ENCODE data around the gene KRTAP5-1.

Gene KRTAP5-1

DNA sequence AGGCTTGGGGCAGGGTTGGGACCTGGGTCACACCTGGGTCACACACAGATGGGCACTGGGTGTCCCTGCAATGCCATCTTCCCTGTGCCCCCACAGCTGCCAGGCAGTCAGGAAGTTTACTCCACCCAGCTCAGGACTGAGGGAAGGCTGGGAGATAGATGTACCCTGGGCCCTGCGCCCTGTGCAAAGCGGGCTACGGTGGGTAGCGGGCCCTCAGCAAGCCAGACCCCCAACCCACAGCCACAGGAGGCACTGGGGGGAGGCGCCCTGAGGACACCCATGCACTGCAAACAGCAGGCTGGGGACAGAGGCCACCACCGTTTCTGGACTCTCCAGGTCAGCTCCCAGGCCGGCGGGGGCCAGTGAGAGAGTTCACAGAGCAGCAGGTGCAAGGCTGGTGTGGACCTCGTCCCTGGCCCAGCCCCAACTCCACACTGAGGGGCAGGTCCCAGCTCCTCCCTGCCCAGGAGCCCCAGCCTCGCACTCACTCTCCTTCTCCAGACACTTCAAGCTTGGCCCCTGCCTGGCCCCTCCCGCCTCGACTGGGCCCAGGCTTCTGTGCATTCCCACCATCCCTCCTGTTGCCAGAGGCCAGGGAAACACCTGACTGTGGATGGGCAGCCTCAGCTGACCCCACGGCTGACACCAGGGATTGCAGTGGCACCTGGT, 17.9 kb downstream of the KRTAP5-1 start:
- Histone ChIP-seq H3K4me3 (ENCODE audit: low read depth in 1 of 2, low read length in 2 of 2) (no peak overlapping the region), H3K36me3 (ENCODE audit: control insufficient read depth in 1 of 2, insufficient read depth in 2 of 2, low read length in 2 of 2) (no peaks in the 10 kb centered on the region), H3K27ac (ENCODE audit: low read depth, low read length) (no peak overlapping the region), H3K9ac (ENCODE audit: low read depth in 1 of 2, low read length in 2 of 2) (no peak overlapping the region), H3K9me3 (ENCODE audit: control insufficient read depth in 1 of 2, low read length in 2 of 2) (no peaks in the 10 kb centered on the region), H3K4me1 (ENCODE audit: control insufficient read depth in 1 of 2, insufficient read depth in 2 of 2, low read length in 2 of 2) (peaks cover 48 to 49% of the 10 kb centered on the region in 2 donors), H3K27me3 (ENCODE audit: control insufficient read depth in 1 of 2, insufficient read depth in 2 of 2, low read length in 2 of 2) (no peaks in the 10 kb centered on the region)

GRCh38 chr11:1566381-1567051, 18.6 kb downstream of the KRTAP5-1 start:
- H3K27me3 ChIP-seq (ENCODE audit: control insufficient read depth in 1 of 2, insufficient read depth in 2 of 2, low read length in 2 of 2): no peaks in the 10 kb centered on the region
- H3K9me3 ChIP-seq (ENCODE audit: control insufficient read depth in 1 of 2, low read length in 2 of 2): no peaks in the 10 kb centered on the region
- no peak overlapping the region for H3K4me3 ChIP-seq (ENCODE audit: low read depth in 1 of 2, low read length in 2 of 2)
- peaks cover 48 to 55% of the 10 kb centered on the region in 2 donors for H3K4me1 ChIP-seq (ENCODE audit: control insufficient read depth in 1 of 2, insufficient read depth in 2 of 2, low read length in 2 of 2)
- no peaks in the 10 kb centered on the region for H3K36me3 ChIP-seq (ENCODE audit: control insufficient read depth in 1 of 2, insufficient read depth in 2 of 2, low read length in 2 of 2)
- no peak overlapping the region for H3K27ac ChIP-seq (ENCODE audit: low read depth, low read length)
- H3K9ac ChIP-seq (ENCODE audit: low read depth in 1 of 2, low read length in 2 of 2): no peak overlapping the region

- Histone ChIP-seq H3K4me1 (ENCODE audit: control insufficient read depth in 1 of 2, insufficient read depth in 2 of 2, low read length in 2 of 2) (peaks cover 47 to 56% of the 10 kb centered on the region in 2 donors), H3K27me3 (ENCODE audit: control insufficient read depth in 1 of 2, insufficient read depth in 2 of 2, low read length in 2 of 2) (no peaks in the 10 kb centered on the region)
Measured at GRCh38 chr11:1565904-1566247, 19.2 kb downstream of the KRTAP5-1 start.

GRCh38 chr11:1565173-1565903, 19.7 kb downstream of the KRTAP5-1 start:
- no peaks in the 10 kb centered on the region for H3K9me3 ChIP-seq (ENCODE audit: control insufficient read depth in 1 of 2, low read length in 2 of 2)
- H3K9ac ChIP-seq (ENCODE audit: low read depth in 1 of 2, low read length in 2 of 2): peak overlapping the region in 1 of 2 donors; percentile 54
- no peak overlapping the region for H3K27ac ChIP-seq (ENCODE audit: low read depth, low read length)

More at GRCh38 chr11:1565904-1566247, 19.2 kb downstream of the KRTAP5-1 start:
- Histone ChIP-seq H3K36me3 (ENCODE audit: control insufficient read depth in 1 of 2, insufficient read depth in 2 of 2, low read length in 2 of 2) (no peaks in the 10 kb centered on the region), H3K9me3 (ENCODE audit: control insufficient read depth in 1 of 2, low read length in 2 of 2) (no peaks in the 10 kb centered on the region), H3K4me3 (ENCODE audit: low read depth in 1 of 2, low read length in 2 of 2) (no peak overlapping the region), H3K27ac (ENCODE audit: low read depth, low read length) (no peak overlapping the region), H3K9ac (ENCODE audit: low read depth in 1 of 2, low read length in 2 of 2) (no peak overlapping the region)

GRCh38 chr11:1564535-1565172, 20.4 kb downstream of the KRTAP5-1 start:
- no peak overlapping the region for H3K4me3 ChIP-seq (ENCODE audit: low read depth in 1 of 2, low read length in 2 of 2)
- no peaks in the 10 kb centered on the region for H3K27me3 ChIP-seq (ENCODE audit: control insufficient read depth in 1 of 2, insufficient read depth in 2 of 2, low read length in 2 of 2)
- H3K36me3 ChIP-seq (ENCODE audit: control insufficient read depth in 1 of 2, insufficient read depth in 2 of 2, low read length in 2 of 2): no peaks in the 10 kb centered on the region
- H3K4me1 ChIP-seq (ENCODE audit: control insufficient read depth in 1 of 2, insufficient read depth in 2 of 2, low read length in 2 of 2): peaks cover 44 to 64% of the 10 kb centered on the region in 2 donors
- no peak overlapping the region for H3K27ac ChIP-seq (ENCODE audit: low read depth, low read length)
- H3K9ac ChIP-seq (ENCODE audit: low read depth in 1 of 2, low read length in 2 of 2): peak overlapping the region in 1 of 2 donors; percentile 54
- no peaks in the 10 kb centered on the region for H3K9me3 ChIP-seq (ENCODE audit: control insufficient read depth in 1 of 2, low read length in 2 of 2)

More at GRCh38 chr11:1565173-1565903, 19.7 kb downstream of the KRTAP5-1 start:
- H3K27me3 ChIP-seq (ENCODE audit: control insufficient read depth in 1 of 2, insufficient read depth in 2 of 2, low read length in 2 of 2): no peaks in the 10 kb centered on the region
- peaks cover 45 to 58% of the 10 kb centered on the region in 2 donors for H3K4me1 ChIP-seq (ENCODE audit: control insufficient read depth in 1 of 2, insufficient read depth in 2 of 2, low read length in 2 of 2)
- H3K4me3 ChIP-seq (ENCODE audit: low read depth in 1 of 2, low read length in 2 of 2): no peak overlapping the region
- H3K36me3 ChIP-seq (ENCODE audit: control insufficient read depth in 1 of 2, insufficient read depth in 2 of 2, low read length in 2 of 2): no peaks in the 10 kb centered on the region

- H3K27me3 ChIP-seq (ENCODE audit: control insufficient read depth in 1 of 2, insufficient read depth in 2 of 2, low read length in 2 of 2): no peaks in the 10 kb centered on the region
- no peak overlapping the region for H3K27ac ChIP-seq (ENCODE audit: low read depth, low read length)
- H3K9me3 ChIP-seq (ENCODE audit: control insufficient read depth in 1 of 2, low read length in 2 of 2): no peaks in the 10 kb centered on the region
- H3K36me3 ChIP-seq (ENCODE audit: control insufficient read depth in 1 of 2, insufficient read depth in 2 of 2, low read length in 2 of 2): no peaks in the 10 kb centered on the region
- no peak overlapping the region for H3K9ac ChIP-seq (ENCODE audit: low read depth in 1 of 2, low read length in 2 of 2)
- peaks cover 44 to 63% of the 10 kb centered on the region in 2 donors for H3K4me1 ChIP-seq (ENCODE audit: control insufficient read depth in 1 of 2, insufficient read depth in 2 of 2, low read length in 2 of 2)
- H3K4me3 ChIP-seq (ENCODE audit: low read depth in 1 of 2, low read length in 2 of 2): no peak overlapping the region
Measured at GRCh38 chr11:1563697-1564534, 21.2 kb downstream of the KRTAP5-1 start.

GRCh38 chr11:1563149-1563638, 21.9 kb downstream of the KRTAP5-1 start:
- H3K27ac ChIP-seq (ENCODE audit: low read depth, low read length): no peak overlapping the region
- H3K9ac ChIP-seq (ENCODE audit: low read depth in 1 of 2, low read length in 2 of 2): no peak overlapping the region
- no peak overlapping the region for H3K4me3 ChIP-seq (ENCODE audit: low read depth in 1 of 2, low read length in 2 of 2)
- no peaks in the 10 kb centered on the region for H3K36me3 ChIP-seq (ENCODE audit: control insufficient read depth in 1 of 2, insufficient read depth in 2 of 2, low read length in 2 of 2)
- H3K4me1 ChIP-seq (ENCODE audit: control insufficient read depth in 1 of 2, insufficient read depth in 2 of 2, low read length in 2 of 2): peaks cover 44 to 63% of the 10 kb centered on the region in 2 donors
- no peaks in the 10 kb centered on the region for H3K9me3 ChIP-seq (ENCODE audit: control insufficient read depth in 1 of 2, low read length in 2 of 2)
- no peaks in the 10 kb centered on the region for H3K27me3 ChIP-seq (ENCODE audit: control insufficient read depth in 1 of 2, insufficient read depth in 2 of 2, low read length in 2 of 2)

- Histone ChIP-seq H3K27ac (ENCODE audit: low read depth, low read length) (no peak overlapping the region), H3K36me3 (ENCODE audit: control insufficient read depth in 1 of 2, insufficient read depth in 2 of 2, low read length in 2 of 2) (no peaks in the 10 kb centered on the region), H3K27me3 (ENCODE audit: control insufficient read depth in 1 of 2, insufficient read depth in 2 of 2, low read length in 2 of 2) (no peaks in the 10 kb centered on the region), H3K9me3 (ENCODE audit: control insufficient read depth in 1 of 2, low read length in 2 of 2) (no peaks in the 10 kb centered on the region), H3K4me3 (ENCODE audit: low read depth in 1 of 2, low read length in 2 of 2) (no peak overlapping the region), H3K9ac (ENCODE audit: low read depth in 1 of 2, low read length in 2 of 2) (no peak overlapping the region), H3K4me1 (ENCODE audit: control insufficient read depth in 1 of 2, insufficient read depth in 2 of 2, low read length in 2 of 2) (peaks cover 41 to 64% of the 10 kb centered on the region in 2 donors)
Measured at GRCh38 chr11:1562469-1563148, 22.5 kb downstream of the KRTAP5-1 start.

DNA sequence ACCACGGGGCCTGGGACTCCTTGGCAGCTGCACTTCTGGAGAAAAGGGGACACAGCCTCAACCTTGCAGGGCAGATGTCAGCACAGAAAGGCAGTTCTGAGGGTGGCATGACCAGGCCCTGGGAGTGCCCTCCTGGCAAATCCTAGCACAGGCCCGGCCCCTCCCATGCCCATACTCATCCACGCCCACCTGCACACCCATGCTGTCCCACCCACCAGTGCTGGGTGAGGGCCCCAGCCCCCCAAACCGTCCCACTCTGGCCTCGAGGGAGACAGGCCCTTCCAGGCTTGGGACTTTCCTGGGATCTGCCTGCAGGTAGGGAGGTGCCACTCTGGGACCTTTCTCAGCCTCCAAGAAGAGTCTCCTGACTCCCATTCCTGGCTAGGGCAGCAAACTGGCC, 23.1 kb downstream of the KRTAP5-1 start:
- no peak overlapping the region for H3K27ac ChIP-seq (ENCODE audit: low read depth, low read length)

More for the DNA sequence above, 23.1 kb downstream of the KRTAP5-1 start:
- Histone ChIP-seq H3K36me3 (ENCODE audit: control insufficient read depth in 1 of 2, insufficient read depth in 2 of 2, low read length in 2 of 2) (no peaks in the 10 kb centered on the region), H3K9ac (ENCODE audit: low read depth in 1 of 2, low read length in 2 of 2) (no peak overlapping the region), H3K4me1 (ENCODE audit: control insufficient read depth in 1 of 2, insufficient read depth in 2 of 2, low read length in 2 of 2) (peaks cover 34 to 60% of the 10 kb centered on the region in 2 donors), H3K4me3 (ENCODE audit: low read depth in 1 of 2, low read length in 2 of 2) (no peak overlapping the region), H3K27me3 (ENCODE audit: control insufficient read depth in 1 of 2, insufficient read depth in 2 of 2, low read length in 2 of 2) (no peaks in the 10 kb centered on the region), H3K9me3 (ENCODE audit: control insufficient read depth in 1 of 2, low read length in 2 of 2) (no peaks in the 10 kb centered on the region)

Data from duodenal mucosa (tissue), 2 donors.